MM.1S (cell line): ENCODE data around the gene TXNDC11.

Source experiments
- EZH2 ChIP-seq: fragments of 300-600 bp; sonication (generic); optimal IDR thresholded peaks from 2 replicates; pipeline ENCODE3; 2017; ENCODE audit warnings: low read depth, mild to moderate bottlenecking, antibody characterized with exemption, low read length, mixed read lengths
- EZH2phosphoT487 ChIP-seq: fragments of 300-600 bp; sonication (generic); IDR thresholded peaks from 2 replicates; pipeline ENCODE4 v1.6.1; 2018; ENCODE audit warnings: antibody characterized with exemption, low read length
- TF ChIP-seq, protein P1 (sequence below): fragments of 300-600 bp; sonication (generic); IDR thresholded peaks from 2 replicates; pipeline ENCODE4 v1.5.1; 2016; ENCODE audit warnings: antibody characterized with exemption, low read length, mixed read lengths

DNA sequence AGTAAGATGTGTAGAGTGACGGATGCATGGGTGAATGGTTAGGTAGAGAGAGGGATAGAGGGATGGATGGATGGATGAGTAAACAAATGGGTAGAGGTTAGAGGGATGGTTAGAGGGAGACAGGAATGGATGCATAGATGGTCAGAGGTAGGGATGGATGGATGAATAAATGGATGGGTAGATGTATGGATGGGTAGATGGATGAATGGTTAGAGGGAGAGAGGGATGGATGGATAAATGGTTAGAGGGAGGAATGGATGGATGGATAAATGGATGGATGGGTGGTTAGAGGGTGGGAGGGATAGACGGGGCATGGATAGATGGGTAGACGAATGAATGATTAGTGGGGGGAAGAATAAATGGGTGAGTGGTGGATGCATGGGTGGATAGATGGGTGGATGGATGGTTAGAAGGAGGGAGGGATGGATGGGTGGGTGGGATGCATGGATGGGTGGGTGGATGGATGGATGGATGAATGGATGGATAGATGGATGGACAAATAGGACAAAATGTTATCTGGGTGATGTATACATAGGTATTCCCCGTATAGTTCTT is 103.6 kb downstream of the TXNDC11 start:
- TF ChIP-seq, protein P1, sequence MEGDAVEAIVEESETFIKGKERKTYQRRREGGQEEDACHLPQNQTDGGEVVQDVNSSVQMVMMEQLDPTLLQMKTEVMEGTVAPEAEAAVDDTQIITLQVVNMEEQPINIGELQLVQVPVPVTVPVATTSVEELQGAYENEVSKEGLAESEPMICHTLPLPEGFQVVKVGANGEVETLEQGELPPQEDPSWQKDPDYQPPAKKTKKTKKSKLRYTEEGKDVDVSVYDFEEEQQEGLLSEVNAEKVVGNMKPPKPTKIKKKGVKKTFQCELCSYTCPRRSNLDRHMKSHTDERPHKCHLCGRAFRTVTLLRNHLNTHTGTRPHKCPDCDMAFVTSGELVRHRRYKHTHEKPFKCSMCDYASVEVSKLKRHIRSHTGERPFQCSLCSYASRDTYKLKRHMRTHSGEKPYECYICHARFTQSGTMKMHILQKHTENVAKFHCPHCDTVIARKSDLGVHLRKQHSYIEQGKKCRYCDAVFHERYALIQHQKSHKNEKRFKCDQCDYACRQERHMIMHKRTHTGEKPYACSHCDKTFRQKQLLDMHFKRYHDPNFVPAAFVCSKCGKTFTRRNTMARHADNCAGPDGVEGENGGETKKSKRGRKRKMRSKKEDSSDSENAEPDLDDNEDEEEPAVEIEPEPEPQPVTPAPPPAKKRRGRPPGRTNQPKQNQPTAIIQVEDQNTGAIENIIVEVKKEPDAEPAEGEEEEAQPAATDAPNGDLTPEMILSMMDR, result no peak
- TF ChIP-seq EZH2phosphoT487 (no peak), EZH2 (no peak)
